ENCODE results near the gene LAMB2.

LAMB2 gene

DNA sequence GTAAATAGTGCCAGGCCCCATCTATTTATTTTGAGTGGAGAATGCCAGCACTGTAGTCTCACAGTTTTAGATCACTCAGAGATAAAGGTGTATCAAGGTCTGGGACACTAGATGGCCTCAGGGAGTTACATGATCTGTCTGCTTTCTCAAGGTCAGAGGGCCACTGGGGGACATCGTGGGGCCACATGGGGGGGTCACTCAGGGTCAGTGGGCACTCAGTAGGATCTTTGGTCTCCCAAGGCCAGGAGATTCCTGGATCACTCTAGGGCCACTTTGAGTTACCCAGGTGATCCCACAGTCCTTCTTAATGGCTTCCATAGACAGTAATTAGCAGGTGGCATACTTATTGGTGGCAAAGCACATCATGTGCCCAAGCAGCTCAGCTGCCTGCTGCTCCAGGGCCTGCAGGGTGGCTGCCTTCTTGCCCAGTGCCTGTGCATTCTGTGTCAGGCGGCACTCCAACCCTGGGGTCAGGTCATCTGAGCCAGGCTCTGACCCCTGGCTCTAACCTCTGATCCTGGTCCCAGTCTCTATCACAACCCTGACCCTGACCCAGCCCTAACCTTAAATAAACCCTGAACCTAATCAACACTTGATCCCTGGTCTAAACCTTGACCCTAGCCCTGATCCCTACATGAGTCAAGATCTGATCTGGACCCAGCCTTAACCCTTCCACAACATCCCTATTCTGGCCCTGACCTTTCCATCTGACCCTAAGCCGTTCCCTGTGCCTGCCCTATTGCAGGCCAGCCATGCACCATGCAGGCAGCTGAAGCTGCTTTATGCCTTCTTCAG lies 1.8 kb upstream of the LAMB2 start:
- TF ChIP-seq, protein P1, sequence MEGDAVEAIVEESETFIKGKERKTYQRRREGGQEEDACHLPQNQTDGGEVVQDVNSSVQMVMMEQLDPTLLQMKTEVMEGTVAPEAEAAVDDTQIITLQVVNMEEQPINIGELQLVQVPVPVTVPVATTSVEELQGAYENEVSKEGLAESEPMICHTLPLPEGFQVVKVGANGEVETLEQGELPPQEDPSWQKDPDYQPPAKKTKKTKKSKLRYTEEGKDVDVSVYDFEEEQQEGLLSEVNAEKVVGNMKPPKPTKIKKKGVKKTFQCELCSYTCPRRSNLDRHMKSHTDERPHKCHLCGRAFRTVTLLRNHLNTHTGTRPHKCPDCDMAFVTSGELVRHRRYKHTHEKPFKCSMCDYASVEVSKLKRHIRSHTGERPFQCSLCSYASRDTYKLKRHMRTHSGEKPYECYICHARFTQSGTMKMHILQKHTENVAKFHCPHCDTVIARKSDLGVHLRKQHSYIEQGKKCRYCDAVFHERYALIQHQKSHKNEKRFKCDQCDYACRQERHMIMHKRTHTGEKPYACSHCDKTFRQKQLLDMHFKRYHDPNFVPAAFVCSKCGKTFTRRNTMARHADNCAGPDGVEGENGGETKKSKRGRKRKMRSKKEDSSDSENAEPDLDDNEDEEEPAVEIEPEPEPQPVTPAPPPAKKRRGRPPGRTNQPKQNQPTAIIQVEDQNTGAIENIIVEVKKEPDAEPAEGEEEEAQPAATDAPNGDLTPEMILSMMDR (IDR thresholded peaks at IDR 0.05; ENCODE audit: insufficient read depth, low read length, missing control alignments), result no peak
- CTCF ChIA-PET, result no interaction called here
- POLR2A ChIA-PET, result no interaction called here
- no peak for DNase-seq (ENCODE audit: low read depth, low spot score)
- H3K4me3 ChIP-seq (ENCODE audit: low read depth, low read length), result no peak overlapping the region; the same call in 1 of the 2 replicates

GRCh38 chr3:49133226-49133951 lies 539 bp upstream of the LAMB2 start:
- TF ChIP-seq, protein P1 (IDR thresholded peaks at IDR 0.05; ENCODE audit: insufficient read depth, low read length, missing control alignments), result no peak
- ChIA-PET CTCF (interaction anchor here (0.9 to 1.7 kb wide), 4 partner anchors 12 to 41 kb away, joined by 3 to 7 read pairs (median 4); partner anchors contain the start of genes KLHDC8B and QRICH1), POLR2A (interaction anchor here (0.5 to 2.6 kb wide), 8 partner anchors 8 to 116 kb away, joined by 3 to 31 read pairs (median 5); partner anchors contain the start of genes KLHDC8B, NDUFAF3, QRICH1 and USP19)
- DNase-seq (ENCODE audit: low read depth, low spot score), result peak; percentile 59
- H3K4me3 ChIP-seq (ENCODE audit: low read depth, low read length), result peak overlapping the region; percentile 95

DNA sequence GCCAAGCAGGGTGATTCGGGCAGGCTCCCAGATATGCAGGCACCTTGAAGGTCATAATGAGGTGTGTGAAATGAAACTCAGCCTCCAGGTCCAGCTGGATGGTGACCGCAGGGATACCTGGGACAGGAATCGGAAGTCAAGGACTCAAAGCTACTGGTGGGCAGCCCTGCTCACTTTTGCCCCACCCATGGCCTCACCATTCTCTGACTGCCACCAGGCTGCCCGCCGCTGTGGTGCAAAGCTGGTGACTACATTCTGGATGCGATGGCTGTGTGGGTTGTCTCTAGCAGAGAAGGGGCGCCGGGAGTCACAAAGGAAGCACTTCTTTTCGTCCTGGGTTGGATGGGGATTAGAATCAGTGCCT lies 795 bp downstream of the LAMB2 start:
- ChIA-PET POLR2A (interaction anchor here (1.0 to 2.6 kb wide), 5 partner anchors 8 to 110 kb away, joined by 5 to 31 read pairs (median 7); partner anchors contain the start of genes IMPDH2, NDUFAF3, QRICH1 and USP19), CTCF (interaction anchor here (0.8 to 1.7 kb wide), 5 partner anchors 10 to 54 kb away, joined by 3 to 7 read pairs (median 4); partner anchors contain the start of genes KLHDC8B and USP19)
- no peak for DNase-seq (ENCODE audit: low read depth, low spot score)
- peak overlapping the region; percentile 95 for H3K4me3 ChIP-seq (ENCODE audit: low read depth, low read length)
- TF ChIP-seq, protein P1 (IDR thresholded peaks at IDR 0.05; ENCODE audit: insufficient read depth, low read length, missing control alignments), result no peak

GRCh38 chr3:49131576-49131975 lies 1.3 kb downstream of the LAMB2 start:
- TF ChIP-seq, protein P1 (IDR thresholded peaks at IDR 0.05; ENCODE audit: insufficient read depth, low read length, missing control alignments), result no peak
- ChIA-PET CTCF (interaction anchor here (1.3 to 1.7 kb wide), 2 partner anchors 11 to 39 kb away, joined by 4 to 5 read pairs; partner anchors contain the start of gene USP19), POLR2A (interaction anchor here (1.9 to 2.6 kb wide), 2 partner anchors 10 to 110 kb away, joined by 5 to 25 read pairs; partner anchors contain the start of genes NDUFAF3 and USP19)
- peak overlapping the region; percentile 95 for H3K4me3 ChIP-seq (ENCODE audit: low read depth, low read length)
- DNase-seq (ENCODE audit: low read depth, low spot score), result no peak

DNA sequence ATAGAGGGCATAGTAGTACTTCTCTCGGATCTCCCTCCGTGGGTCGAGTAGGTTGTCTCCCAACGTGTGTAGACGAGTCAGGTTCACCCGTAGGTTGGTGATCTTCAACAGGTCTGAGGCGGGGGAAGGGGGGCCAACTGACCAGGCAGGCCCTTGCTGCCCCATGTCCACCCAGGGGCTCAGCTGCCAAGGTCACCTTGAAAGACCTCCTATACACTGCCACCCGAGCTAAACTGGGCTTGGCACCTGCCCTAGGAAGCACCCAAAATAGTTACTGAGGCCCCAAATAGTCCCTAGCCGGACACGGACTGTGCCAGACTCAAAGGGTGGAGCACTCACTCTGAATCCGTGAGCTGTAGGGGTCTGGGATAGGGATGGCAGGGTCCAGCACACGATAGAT lies 1.8 kb downstream of the LAMB2 start:
- CTCF ChIA-PET, result interaction anchor here (1.3 kb wide), 1 partner anchor 10 kb away, joined by 4 read pairs; the partner anchor contains the start of gene USP19
- DNase-seq (ENCODE audit: low read depth, low spot score), result no peak
- peak overlapping the region; percentile 95 for H3K4me3 ChIP-seq (ENCODE audit: low read depth, low read length)
- POLR2A ChIA-PET, result interaction anchor here (2.1 kb wide), 1 partner anchor 10 kb away, joined by 6 read pairs; the partner anchor contains the start of gene USP19
- TF ChIP-seq, protein P1 (IDR thresholded peaks at IDR 0.05; ENCODE audit: insufficient read depth, low read length, missing control alignments), result no peak

Data from AG04449 (cell line).